GM18519 (cell line): Measurements from ENCODE around the gene RCN2.

Experiments
- ATAC-seq: cut with Tn5 transposase; IDR thresholded peaks from one replicate; pipeline ENCODE4 v1.9.1; 2021; ENCODE audit warnings: mild to moderate bottlenecking, moderate library complexity; ENCODE audit not compliant: unreplicated experiment, low FRiP score

RCN2 gene

DNA sequence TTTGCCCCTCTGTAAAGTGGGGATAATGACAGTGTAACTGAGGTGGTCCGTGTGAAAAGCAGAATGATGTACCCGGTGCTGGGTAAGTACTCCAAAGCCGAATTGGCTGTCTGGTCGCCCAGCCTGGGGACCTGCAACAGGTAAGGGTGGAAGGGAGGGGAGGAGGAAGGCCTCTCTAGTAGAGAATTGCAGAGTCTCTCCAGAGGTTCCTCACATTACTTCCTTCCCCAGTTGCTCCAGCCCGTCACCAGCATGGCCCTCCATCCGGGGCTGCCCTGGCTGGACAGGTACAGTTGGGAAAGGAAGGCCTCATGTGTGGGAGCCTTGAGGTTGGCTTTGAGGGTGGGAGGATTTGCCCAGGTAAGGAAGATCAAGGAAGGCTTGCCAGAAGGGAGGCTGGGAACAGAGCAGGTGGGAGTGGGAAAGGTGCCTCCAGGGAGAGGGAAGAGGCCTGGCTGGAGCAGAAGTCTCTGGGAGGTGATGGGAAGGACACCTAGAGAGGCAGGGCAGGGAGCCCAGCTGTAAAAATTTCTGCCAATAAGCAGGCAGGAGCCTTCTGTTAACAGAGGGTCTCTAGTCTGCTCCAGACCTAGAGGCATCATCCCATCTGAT lies 61.7 kb downstream of the RCN2 start:
- ATAC-seq, result no peak

DNA sequence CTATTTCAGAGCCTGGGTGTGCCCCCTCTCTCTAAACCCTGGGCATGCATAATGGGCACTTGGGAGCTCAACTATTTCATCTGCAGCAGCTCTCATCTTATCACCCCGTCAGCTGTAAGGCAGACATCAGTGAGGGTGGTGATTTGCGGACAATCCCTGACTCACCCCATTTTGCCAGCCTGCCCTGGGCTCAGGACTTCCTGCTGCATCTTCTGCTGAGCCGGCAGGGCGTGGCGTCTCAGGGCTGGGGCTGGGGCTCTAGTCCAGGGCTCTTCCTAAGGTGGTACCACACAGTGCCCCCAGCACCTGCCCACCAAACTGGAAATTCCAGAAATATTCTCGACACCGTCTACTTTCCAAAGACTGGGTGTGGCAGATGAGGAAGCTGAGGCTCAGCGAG lies 62.5 kb downstream of the RCN2 start:
- no peak for ATAC-seq

GRCh38 chr15:76994496-76994895 lies 62.9 kb downstream of the RCN2 start:
- no peak for ATAC-seq

GRCh38 chr15:76994971-76995945 lies 63.7 kb downstream of the RCN2 start, which contains the start of gene PSTPIP1:
PSTPIP1 (plus strand) TSS chr15:76995126; CDS start chr15:76995574, 448 bp downstream.
- ATAC-seq, result no peak

DNA sequence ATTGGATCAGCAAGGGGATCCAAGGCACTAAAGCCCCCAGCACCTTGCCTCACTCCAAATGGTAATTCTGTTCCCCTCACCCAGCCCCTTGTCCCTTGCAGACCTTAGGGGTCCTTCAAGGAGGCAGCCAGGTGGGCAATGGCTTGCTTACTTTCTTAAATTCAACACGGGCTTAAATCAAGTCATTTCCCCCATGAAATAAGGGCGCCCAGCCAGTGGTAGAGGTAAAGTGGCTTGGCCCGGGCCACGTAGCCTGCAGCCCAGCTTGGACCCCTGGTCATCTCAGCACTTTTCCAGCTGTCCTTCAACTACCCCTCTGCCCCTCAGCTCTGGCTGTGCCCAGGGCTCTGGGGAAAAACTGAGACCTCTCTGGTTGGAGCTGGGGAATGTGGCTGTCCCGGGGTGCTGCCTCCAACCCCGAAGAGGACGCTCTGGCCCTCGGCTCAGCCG lies 64.6 kb downstream of the RCN2 start:
- ATAC-seq, result no peak

GRCh38 chr15:76996526-76997401 lies 65.2 kb downstream of the RCN2 start:
- no peak for ATAC-seq

- no peak for ATAC-seq
Observed at GRCh38 chr15:76998663-76999285, 67.2 kb downstream of the RCN2 start.

DNA sequence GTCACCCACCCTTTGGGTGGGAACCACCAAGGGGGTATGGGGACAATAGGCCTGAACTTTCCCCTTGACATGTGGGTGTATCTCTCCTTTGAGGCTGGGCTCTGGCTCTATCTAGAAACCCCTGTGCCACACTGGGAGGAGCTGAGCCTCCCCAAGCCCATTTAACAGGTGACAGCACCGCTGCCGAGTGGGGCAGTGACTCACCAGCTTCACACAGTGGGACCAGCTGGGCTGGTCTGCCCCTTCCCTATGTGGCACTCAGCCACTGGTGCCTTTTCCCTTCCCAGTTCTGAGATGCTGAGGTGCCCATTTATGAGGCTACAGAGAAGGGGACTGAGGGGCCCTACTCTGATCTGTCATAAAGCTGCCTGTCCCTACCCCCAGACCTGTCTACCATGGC lies 68.4 kb downstream of the RCN2 start:
- ATAC-seq, result no peak

- ATAC-seq, result no peak
Observed at GRCh38 chr15:77001351-77001750, 69.8 kb downstream of the RCN2 start.

GRCh38 chr15:77001966-77002365 lies 70.4 kb downstream of the RCN2 start:
- ATAC-seq, result no peak

DNA sequence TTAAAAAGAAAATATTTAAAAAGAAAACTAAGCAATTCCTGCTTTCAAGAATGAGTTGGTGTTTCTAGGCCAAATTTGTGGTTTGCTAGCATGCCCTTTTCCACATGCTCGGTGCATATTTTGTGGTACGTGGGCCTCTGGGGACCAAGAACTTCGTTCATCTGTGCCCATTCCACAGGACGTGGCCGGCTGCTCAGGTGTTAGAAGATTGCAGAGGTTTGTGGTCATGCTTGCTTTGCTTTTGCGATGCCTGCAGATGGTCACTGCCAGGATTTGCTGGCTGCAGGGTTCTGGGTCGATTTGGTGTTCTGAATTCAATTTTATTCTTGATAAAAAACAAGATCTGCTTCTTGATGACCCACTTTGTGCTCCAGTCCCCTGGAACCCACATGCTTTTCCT lies 70.9 kb downstream of the RCN2 start:
- ATAC-seq, result no peak

DNA sequence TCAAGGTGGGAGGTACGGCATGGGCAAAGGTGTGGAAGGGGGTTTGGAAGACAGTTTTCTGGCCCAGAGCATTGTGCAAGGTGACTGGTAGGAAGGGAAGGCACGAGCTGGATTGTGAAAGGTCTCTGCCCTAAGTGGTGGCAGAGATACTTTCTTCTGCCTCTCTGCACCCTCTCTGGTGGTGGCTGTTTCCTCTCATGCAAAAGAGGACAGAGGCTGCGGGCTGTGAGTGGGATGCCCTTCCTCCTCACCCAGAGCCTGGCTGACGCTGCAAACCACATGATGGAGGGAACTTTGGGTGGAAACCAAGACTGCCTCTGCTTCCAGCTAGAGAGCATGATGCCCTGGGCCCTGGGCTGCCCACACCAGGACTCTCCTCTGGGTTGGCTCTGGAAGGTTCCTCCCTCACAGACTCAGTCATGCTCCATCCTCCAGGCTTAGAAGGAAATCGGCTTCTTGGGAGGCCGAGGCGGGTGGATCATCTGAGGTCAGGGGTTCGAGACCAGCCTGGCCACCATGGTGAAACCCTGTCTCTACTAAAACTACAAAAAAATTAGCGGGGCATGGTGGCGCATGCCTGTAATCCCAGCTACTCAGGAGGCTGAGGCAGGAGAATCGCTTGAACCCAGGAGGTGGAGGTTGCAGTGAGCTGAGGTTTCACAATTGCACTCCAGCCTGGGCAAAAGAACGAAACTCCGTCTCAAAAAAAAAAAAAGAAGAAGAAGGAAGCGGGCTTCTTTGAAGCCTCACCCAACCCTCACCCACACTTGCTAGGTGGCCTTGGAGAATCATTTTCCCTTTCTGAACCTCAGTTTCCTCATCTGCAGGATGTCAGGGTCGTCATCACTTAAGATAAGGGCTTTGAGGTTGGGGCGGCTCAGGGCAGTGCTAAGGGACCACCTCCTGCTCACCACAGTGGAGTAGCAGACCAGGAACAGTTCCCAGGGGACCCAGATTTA lies 71.7 kb downstream of the RCN2 start:
- ATAC-seq, result no peak
